ENCODE results near the gene ZSCAN20. TPM values are rescaled to one million over a fixed set of nuclear protein-coding genes. Genes with fewer than 3 reads are reported as not detected.

Gene ZSCAN20
- total RNA-seq, 1 donor from 2014 or later = 5.2 TPM

GRCh38 chr1:33494929-33495328 is 22.5 kb downstream of the ZSCAN20 start:
- Histone ChIP-seq H3K27ac (no peak overlapping the region), H3K27me3 (ENCODE audit: low read depth) (no peaks in the 10 kb centered on the region)

GRCh38 chr1:33497410-33497809 is 25.0 kb downstream of the ZSCAN20 start:
- Histone ChIP-seq H3K4me1 (no peaks in the 10 kb centered on the region), H3K9me3 (peaks cover 55% of the 10 kb centered on the region), H3K27me3 (ENCODE audit: low read depth) (no peaks in the 10 kb centered on the region), H3K36me3 (peaks cover 8% of the 10 kb centered on the region), H3K27ac (no peak overlapping the region), H3K4me3 (no peak overlapping the region)
- ATAC-seq (no peak), DNase-seq (no peak)
- TF ChIP-seq, protein P1, sequence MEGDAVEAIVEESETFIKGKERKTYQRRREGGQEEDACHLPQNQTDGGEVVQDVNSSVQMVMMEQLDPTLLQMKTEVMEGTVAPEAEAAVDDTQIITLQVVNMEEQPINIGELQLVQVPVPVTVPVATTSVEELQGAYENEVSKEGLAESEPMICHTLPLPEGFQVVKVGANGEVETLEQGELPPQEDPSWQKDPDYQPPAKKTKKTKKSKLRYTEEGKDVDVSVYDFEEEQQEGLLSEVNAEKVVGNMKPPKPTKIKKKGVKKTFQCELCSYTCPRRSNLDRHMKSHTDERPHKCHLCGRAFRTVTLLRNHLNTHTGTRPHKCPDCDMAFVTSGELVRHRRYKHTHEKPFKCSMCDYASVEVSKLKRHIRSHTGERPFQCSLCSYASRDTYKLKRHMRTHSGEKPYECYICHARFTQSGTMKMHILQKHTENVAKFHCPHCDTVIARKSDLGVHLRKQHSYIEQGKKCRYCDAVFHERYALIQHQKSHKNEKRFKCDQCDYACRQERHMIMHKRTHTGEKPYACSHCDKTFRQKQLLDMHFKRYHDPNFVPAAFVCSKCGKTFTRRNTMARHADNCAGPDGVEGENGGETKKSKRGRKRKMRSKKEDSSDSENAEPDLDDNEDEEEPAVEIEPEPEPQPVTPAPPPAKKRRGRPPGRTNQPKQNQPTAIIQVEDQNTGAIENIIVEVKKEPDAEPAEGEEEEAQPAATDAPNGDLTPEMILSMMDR (IDR thresholded peaks at IDR 0.05) = no peak
- intact Hi-C loops (cut with DNase I) = no loop called here

More at GRCh38 chr1:33494929-33495328, 22.5 kb downstream of the ZSCAN20 start:
- intact Hi-C loops (cut with DNase I) = no loop called here
- ATAC-seq (no peak), DNase-seq (no peak)
- H3K4me3 ChIP-seq = no peak overlapping the region
- H3K36me3 ChIP-seq = peaks cover 28% of the 10 kb centered on the region
- TF ChIP-seq, protein P1 (IDR thresholded peaks at IDR 0.05) = no peak
- peaks cover 55% of the 10 kb centered on the region for H3K9me3 ChIP-seq
- no peaks in the 10 kb centered on the region for H3K4me1 ChIP-seq

- ATAC-seq = no peak
Observed at GRCh38 chr1:33500547-33500946, 28.1 kb downstream of the ZSCAN20 start.

DNA sequence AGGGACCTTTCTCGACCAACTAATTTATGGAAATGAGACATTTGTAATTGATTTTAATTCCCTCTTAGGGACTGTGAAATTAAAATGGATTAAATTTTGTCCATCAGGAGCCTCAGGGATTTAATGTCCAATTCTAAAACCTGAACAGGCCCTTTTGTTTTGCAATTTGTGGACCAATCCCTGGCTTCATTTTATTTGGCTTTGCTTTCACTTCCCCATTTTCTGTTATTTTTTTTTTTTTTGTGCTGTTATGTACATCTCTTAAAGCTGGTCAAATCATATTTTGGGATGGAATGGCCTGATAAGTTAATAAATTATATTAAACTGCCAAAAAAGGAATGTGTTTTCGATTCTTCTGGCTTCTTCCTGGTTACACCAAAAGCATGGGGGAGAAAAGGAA is 28.9 kb downstream of the ZSCAN20 start:
- no peaks in the 10 kb centered on the region for H3K27me3 ChIP-seq (ENCODE audit: low read depth)
- no peak overlapping the region for H3K27ac ChIP-seq
- TF ChIP-seq, protein P1 (IDR thresholded peaks at IDR 0.05) = no peak
- ATAC-seq = no peak
- intact Hi-C loops (cut with DNase I) = no loop called here
- no peaks in the 10 kb centered on the region for H3K4me1 ChIP-seq
- DNase-seq = no peak
- no peaks in the 10 kb centered on the region for H3K36me3 ChIP-seq
- peaks cover 19% of the 10 kb centered on the region for H3K9me3 ChIP-seq
- H3K4me3 ChIP-seq = no peak overlapping the region

More at GRCh38 chr1:33500547-33500946, 28.1 kb downstream of the ZSCAN20 start:
- Histone ChIP-seq H3K4me3 (no peak overlapping the region), H3K36me3 (no peaks in the 10 kb centered on the region), H3K27ac (no peak overlapping the region), H3K4me1 (no peaks in the 10 kb centered on the region), H3K9me3 (peaks cover 27% of the 10 kb centered on the region), H3K27me3 (ENCODE audit: low read depth) (no peaks in the 10 kb centered on the region)
- TF ChIP-seq, protein P1 (IDR thresholded peaks at IDR 0.05) = no peak
- no peak for DNase-seq
- intact Hi-C loops (cut with DNase I) = no loop called here

DNA sequence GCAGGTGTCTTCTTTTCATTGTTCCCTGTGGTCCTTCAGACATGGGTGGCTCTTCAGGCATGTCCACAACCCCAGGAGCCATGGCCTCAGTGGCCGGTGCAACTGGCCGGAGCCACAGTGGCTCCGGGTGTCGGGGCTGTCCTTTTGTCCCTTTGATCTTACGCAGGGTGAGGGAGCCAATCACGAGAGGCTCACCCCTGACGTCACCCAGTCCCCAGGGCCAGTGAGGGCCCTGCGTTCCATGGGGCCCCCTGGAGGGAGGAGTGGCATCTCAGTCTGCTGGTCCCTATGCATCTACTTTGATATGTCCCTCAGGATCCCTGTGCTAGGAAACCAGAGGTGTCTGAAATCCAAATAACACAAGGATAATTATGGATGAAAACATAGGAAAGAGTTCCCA is 29.3 kb downstream of the ZSCAN20 start:
- ATAC-seq (no peak), DNase-seq (no peak)
- Histone ChIP-seq H3K27me3 (ENCODE audit: low read depth) (no peaks in the 10 kb centered on the region), H3K27ac (no peak overlapping the region), H3K4me1 (no peaks in the 10 kb centered on the region), H3K4me3 (no peak overlapping the region), H3K36me3 (no peaks in the 10 kb centered on the region), H3K9me3 (peaks cover 14% of the 10 kb centered on the region)
- TF ChIP-seq, protein P1 (IDR thresholded peaks at IDR 0.05) = no peak
- intact Hi-C loops (cut with DNase I) = no loop called here

DNA sequence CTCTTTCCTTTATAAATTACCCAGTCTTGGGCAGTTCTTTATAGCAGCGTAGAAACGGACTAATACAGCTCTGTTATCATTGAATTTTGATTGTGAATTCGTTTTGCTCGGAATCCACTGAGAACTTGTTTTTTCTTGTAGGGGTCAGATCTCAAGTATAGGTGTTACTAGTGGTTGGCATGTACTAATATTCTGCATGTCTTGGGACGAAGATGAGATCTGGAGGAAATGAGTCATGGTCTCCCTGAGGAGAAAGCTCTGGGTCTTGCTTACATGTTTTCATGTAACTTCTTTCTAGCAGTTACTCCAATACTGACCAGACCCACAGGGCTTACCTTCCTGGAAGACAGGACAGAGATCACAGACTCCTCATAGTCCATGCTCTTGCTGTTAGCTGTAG is 30.3 kb downstream of the ZSCAN20 start:
- intact Hi-C loops (cut with DNase I) = no loop called here
- Histone ChIP-seq H3K27ac (no peak overlapping the region), H3K27me3 (ENCODE audit: low read depth) (no peaks in the 10 kb centered on the region), H3K9me3 (peaks cover 5% of the 10 kb centered on the region), H3K36me3 (no peaks in the 10 kb centered on the region), H3K4me1 (no peaks in the 10 kb centered on the region), H3K4me3 (no peak overlapping the region)
- no peak for ATAC-seq
- DNase-seq = no peak
- TF ChIP-seq, protein P1 (IDR thresholded peaks at IDR 0.05) = no peak

Measured in lower lobe of right lung (tissue), 2 donors.